WI38 (cell line): ENCODE measurements around the gene DHX9.

Experiments
- H3K4me3 ChIP-seq: 2 replicates; pipeline ENCODE4 v1.5.1; 2011; ENCODE audit warnings: low read depth, mild to moderate bottlenecking, control low read depth, low read length
- CTCF ChIP-seq: IDR thresholded peaks from 2 replicates; pipeline ENCODE4 v1.5.1; 2012; ENCODE audit warnings: low read depth, mild to moderate bottlenecking, control low read depth, low read length

DHX9 gene

GRCh38 chr1:182869241-182869666, 30.1 kb downstream of the DHX9 start:
- no peak overlapping the region for H3K4me3 ChIP-seq
- no peak for TF ChIP-seq CTCF

- H3K4me3 ChIP-seq, result no peak overlapping the region
- no peak for TF ChIP-seq CTCF
Measured at GRCh38 chr1:182872881-182873280, 33.7 kb downstream of the DHX9 start.

GRCh38 chr1:182875889-182876288, 36.7 kb downstream of the DHX9 start:
- TF ChIP-seq CTCF, result no peak
- H3K4me3 ChIP-seq, result no peak overlapping the region

- no peak overlapping the region for H3K4me3 ChIP-seq
- TF ChIP-seq CTCF, result no peak
Measured at GRCh38 chr1:182877331-182877730, 38.2 kb downstream of the DHX9 start.

GRCh38 chr1:182877842-182878241, 38.7 kb downstream of the DHX9 start:
- no peak for TF ChIP-seq CTCF
- no peak overlapping the region for H3K4me3 ChIP-seq

GRCh38 chr1:182884872-182885271, 45.7 kb downstream of the DHX9 start:
- TF ChIP-seq CTCF, result no peak
- no peak overlapping the region for H3K4me3 ChIP-seq

GRCh38 chr1:182885591-182885990, 46.4 kb downstream of the DHX9 start:
- H3K4me3 ChIP-seq, result no peak overlapping the region
- no peak for TF ChIP-seq CTCF
